HG03558 (cell line): ENCODE results near the gene RRBP1.
"Not testable (repeated sequence)": the region's sequence is repeated elsewhere in the genome, so short reads cannot be mapped to it uniquely, and the experiment has no call there.

Source experiments
- ATAC-seq: cut with Tn5 transposase; IDR thresholded peaks from one replicate; pipeline ENCODE4 v1.9.1; 2021; ENCODE audit warnings: moderate number of reproducible peaks; ENCODE audit not compliant: unreplicated experiment; ENCODE audit errors: extremely low read depth

Gene RRBP1

GRCh38 chr20:17710379-17711266 is 28.6 kb upstream of the RRBP1 start:
- no peak for ATAC-seq

DNA sequence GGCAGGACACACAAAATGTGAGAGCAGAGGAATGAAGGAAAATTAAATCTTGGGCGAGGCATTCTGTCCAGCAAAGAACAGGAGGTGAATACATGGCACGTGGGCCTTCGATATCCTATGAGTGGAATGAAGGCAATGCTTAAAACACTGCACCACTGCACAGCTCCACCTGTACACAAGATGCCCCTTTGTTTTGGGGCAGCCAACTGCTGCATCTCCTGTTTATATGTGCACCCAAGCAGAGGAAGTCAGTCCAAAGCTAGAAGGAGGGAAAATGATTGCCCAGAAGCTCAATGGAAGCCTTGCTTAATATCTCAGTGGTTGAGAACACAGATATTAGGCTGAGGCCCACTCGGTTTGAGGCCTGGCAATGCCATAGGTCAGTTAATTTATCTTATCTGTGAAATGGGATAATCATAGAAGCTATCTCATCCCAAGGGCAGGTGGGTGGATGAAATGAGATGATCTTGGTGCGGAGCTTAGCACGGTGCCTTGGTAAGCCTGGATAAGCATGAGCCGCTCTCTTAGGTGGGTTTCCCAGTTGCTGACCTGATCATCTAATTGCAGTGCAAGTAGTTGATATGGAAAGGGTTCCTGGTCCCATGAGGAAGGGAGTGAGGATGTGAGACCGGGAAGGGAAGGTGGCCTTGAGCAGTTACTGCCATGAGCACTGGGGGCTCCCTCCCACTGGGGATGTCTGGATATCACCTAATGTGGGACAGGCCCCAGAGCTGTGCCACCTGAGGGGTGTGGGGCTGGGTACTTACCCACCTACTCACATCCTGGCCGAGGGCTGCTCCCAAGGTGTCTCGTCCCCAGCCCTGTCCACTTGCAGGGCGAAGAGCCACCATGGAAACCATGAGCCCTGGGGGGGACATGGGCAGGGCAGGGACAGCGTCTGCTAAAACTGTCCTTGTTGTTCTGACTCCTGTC is 27.6 kb upstream of the RRBP1 start:
- ATAC-seq = no peak

- ATAC-seq = no peak
Measured at GRCh38 chr20:17708675-17709360, 26.8 kb upstream of the RRBP1 start.

- not testable (repeated sequence) for ATAC-seq
Measured at GRCh38 chr20:17707951-17708350, 25.9 kb upstream of the RRBP1 start.

- no peak for ATAC-seq
Measured at GRCh38 chr20:17706632-17707031, 24.6 kb upstream of the RRBP1 start.

- ATAC-seq = no peak
Measured at GRCh38 chr20:17705916-17706315, 23.9 kb upstream of the RRBP1 start.

DNA sequence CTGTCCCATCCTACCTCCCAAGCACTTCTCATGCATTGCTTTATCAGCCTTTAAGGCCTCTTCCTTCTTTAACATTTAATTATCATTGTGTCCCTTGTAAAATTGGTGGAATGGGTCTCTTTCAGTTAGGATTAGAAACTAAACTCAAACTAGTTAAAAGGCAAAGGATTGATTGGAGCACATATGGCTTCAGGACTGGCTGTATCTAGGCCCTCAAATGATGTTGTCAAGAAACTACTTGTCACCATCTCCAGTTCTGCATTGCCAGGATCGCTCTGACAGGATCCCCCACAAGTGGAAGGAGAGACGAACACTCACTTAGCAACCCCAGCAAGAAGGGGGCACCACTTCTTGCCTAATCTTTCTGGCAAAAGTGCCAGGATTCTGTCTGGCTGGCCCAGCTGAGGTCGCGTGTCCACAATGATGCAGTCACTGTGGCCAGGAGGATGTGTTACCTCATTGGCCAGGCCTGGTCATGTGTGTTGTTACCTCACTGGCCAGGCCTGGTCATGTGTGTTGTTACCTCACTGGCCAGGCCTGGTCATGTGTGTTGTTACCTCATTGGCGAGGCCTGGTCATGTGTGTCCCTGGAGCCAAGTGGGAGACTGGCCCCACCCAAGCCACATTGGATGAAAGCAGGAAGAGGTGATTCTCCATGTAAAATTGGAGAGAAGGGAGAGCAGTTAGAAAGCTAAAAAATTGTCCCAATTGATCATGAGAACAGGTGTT is 22.7 kb upstream of the RRBP1 start:
- no peak for ATAC-seq

- no peak for ATAC-seq
Measured at GRCh38 chr20:17701826-17702225, 19.8 kb upstream of the RRBP1 start.

- no peak for ATAC-seq
Measured at GRCh38 chr20:17700637-17701036, 18.6 kb upstream of the RRBP1 start.

DNA sequence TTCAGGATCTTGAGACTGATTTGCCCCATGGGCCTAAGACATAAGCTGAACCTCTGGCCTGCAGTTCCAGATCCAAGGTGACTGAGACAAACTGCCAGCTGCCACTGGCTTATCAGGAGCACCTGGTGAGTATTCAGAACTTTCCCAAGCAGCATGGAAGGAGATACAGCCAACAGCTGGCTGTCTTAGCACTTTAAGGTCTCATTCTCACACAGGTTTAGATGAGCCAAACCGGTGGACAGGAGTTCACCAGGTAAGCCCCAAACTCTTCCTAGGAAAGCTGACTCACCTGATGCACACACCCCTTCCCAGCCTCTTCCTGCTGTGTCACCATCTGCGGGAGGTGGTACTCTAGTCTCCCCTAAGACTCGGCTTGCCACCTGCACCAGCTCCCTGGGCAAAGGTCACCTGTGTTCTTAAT is 17.9 kb upstream of the RRBP1 start, which contains the start of gene BANF2:
Gene BANF2 (plus strand): TSS at position 36 of the 421 bp plus-strand sequence. CDS start 25,060 bp downstream, outside the sequence.
- ATAC-seq = no peak

DNA sequence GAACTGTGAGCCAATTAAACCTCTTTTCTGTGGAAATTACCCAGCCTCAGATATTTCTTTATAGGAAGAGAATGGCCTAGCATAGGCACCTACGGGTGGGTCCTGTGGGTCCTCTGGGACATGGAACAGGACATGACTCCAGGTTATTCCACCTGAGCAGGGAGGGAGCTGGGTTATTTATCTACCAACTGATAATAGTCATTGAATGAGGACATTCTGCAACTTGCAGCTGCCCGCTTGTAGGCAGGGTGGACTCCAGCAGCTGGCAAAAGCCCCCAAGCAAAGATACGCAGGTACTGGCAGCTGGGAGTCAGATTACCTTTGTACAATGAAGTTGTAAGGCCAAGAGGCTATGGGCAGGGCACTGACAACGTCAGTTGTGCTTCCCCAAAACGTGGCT is 16.3 kb upstream of the RRBP1 start:
- no peak for ATAC-seq

DNA sequence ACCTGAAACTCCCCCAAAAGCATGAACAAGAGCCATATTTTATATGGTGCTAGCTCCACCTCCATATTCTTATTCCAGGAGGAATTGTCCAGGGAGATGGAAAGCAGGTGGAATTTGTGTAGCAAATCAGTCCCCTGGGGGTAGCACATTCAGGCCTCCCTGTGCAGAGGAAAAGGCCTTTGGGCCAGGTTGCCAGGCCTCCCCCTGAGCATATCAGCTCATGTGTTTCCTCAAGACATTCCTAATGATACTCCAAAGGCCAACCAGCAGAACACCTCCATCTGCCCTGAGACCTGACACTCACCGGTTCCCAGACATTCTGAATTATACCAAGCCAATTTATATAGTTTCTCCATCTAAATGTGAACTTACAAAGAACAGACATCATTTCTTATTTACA is 15.1 kb upstream of the RRBP1 start:
- no peak for ATAC-seq

GRCh38 chr20:17696287-17696686 is 14.2 kb upstream of the RRBP1 start:
- no peak for ATAC-seq

- no peak for ATAC-seq
Measured at GRCh38 chr20:17694767-17695166, 12.7 kb upstream of the RRBP1 start.

GRCh38 chr20:17693444-17694001 is 11.5 kb upstream of the RRBP1 start:
- ATAC-seq = no peak

GRCh38 chr20:17691758-17692157 is 9.7 kb upstream of the RRBP1 start:
- ATAC-seq = no peak

DNA sequence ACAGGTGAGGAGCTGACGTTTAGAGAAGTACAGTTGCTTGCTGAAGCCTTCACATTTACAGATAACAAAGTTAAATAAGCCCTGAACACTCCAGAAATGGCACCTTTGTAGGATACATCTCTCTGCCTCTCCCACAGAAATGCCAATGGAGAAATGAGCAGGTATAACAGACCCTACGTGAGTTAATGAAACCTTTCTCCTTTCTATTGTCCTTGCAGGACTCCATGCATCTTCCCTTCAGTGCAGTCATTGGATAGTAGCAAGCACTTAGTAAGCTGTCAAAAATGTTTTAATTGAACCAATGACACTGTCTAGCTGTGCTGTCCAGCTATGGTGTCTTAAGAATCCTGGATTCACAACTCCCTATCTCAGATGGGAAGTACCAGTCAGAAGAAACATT is 8.1 kb upstream of the RRBP1 start:
- no peak for ATAC-seq

- no peak for ATAC-seq
Measured at GRCh38 chr20:17688965-17689364, 6.9 kb upstream of the RRBP1 start.

DNA sequence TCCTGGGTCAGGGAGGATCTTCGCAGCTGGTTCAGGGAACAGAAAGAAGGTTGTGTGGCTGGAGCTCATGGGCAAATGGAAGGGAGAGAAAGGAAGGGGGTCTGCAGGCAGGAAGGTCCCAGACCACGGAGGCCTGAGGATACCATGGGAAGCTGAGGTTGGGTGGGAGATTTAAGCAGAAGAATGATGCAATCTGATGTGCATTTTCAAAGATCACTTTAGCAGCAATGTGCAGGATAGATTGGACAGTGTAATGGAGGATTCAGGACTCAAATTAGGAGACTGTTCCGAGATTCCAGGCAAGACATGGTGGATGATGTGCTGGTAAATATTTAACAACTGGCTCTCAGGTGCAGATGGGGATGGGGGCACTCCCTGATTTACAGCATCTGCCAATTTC is 5.8 kb upstream of the RRBP1 start:
- ATAC-seq = no peak
